ELF-1 (cell line): ENCODE results near the gene RGPD3.

Source experiments
- DNase-seq: peaks from one replicate; pipeline ENCODE4 v3.0.0-alpha.2; 2016; ENCODE audit warnings: low read depth, low spot score

The RGPD3 gene

GRCh38 chr2:106343274-106343673, 124.9 kb downstream of the RGPD3 start:
- no peak for DNase-seq

GRCh38 chr2:106342831-106343251, 125.4 kb downstream of the RGPD3 start:
- DNase-seq, result no peak

- no peak for DNase-seq
Observed at GRCh38 chr2:106341666-106342065, 126.5 kb downstream of the RGPD3 start.
